PC-9 (cell line): ENCODE results near the gene MUC13.

Source experiments
- EZH2 ChIP-seq: fragments of 200-600 bp; sonication (generic); IDR thresholded peaks from 2 replicates; pipeline ENCODE4 v1.8.0; 2017; ENCODE audit warnings: antibody characterized with exemption, low read depth
- TF ChIP-seq, protein P1 (sequence below): fragments of 200-600 bp; sonication (generic); conservative IDR thresholded peaks from 2 replicates; pipeline ENCODE4 v1.6.1; 2017; ENCODE audit warnings: mixed run types, antibody characterized with exemption, mild to moderate bottlenecking, moderate library complexity

DNA sequence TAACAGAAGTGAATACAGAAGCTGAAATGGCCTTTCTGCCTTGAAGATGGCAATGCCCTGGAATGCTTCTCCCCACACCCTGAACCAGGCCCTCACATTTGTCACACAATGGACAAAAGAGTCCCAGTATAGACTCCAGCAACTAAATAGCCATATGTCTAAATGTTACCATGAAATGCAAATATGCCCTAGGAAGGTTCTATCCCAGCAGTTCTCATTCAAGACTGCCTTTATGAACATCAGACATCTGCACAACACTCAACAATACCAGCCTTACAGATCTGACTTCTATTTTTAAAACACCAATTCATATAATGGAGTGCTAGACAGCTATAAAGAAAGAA lies 55.2 kb downstream of the MUC13 start:
- TF ChIP-seq, protein P1, sequence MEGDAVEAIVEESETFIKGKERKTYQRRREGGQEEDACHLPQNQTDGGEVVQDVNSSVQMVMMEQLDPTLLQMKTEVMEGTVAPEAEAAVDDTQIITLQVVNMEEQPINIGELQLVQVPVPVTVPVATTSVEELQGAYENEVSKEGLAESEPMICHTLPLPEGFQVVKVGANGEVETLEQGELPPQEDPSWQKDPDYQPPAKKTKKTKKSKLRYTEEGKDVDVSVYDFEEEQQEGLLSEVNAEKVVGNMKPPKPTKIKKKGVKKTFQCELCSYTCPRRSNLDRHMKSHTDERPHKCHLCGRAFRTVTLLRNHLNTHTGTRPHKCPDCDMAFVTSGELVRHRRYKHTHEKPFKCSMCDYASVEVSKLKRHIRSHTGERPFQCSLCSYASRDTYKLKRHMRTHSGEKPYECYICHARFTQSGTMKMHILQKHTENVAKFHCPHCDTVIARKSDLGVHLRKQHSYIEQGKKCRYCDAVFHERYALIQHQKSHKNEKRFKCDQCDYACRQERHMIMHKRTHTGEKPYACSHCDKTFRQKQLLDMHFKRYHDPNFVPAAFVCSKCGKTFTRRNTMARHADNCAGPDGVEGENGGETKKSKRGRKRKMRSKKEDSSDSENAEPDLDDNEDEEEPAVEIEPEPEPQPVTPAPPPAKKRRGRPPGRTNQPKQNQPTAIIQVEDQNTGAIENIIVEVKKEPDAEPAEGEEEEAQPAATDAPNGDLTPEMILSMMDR, result no peak
- TF ChIP-seq EZH2, result no peak
